ENCODE results near the gene DLG1.

- no peak for TF ChIP-seq CTCF (conservative IDR thresholded peaks at IDR 0.05; ENCODE audit: low read depth, low read length)
- TF ChIP-seq EZH2 (IDR thresholded peaks at IDR 0.05; ENCODE audit: borderline replicate concordance, low read depth, low read length, poor library complexity, severe bottlenecking) = no peak
Measured at GRCh38 chr3:197125636-197126035, 172.8 kb downstream of the DLG1 start.
